HTR-8/SVneo (cell line): Measurements from ENCODE around the gene GREM1.

ENCODE experiments used
- DNase-seq: peaks from one replicate; pipeline ENCODE4 v3.0.0; 2011; ENCODE audit warnings: low spot score, mixed read lengths; ENCODE audit not compliant: insufficient read length
- FAIRE-seq: peaks from 2 replicates; lab custom pipeline; 2011; peaks lifted over from hg19 to GRCh38; lab: Jason Lieb, UNC

GREM1 gene

DNA sequence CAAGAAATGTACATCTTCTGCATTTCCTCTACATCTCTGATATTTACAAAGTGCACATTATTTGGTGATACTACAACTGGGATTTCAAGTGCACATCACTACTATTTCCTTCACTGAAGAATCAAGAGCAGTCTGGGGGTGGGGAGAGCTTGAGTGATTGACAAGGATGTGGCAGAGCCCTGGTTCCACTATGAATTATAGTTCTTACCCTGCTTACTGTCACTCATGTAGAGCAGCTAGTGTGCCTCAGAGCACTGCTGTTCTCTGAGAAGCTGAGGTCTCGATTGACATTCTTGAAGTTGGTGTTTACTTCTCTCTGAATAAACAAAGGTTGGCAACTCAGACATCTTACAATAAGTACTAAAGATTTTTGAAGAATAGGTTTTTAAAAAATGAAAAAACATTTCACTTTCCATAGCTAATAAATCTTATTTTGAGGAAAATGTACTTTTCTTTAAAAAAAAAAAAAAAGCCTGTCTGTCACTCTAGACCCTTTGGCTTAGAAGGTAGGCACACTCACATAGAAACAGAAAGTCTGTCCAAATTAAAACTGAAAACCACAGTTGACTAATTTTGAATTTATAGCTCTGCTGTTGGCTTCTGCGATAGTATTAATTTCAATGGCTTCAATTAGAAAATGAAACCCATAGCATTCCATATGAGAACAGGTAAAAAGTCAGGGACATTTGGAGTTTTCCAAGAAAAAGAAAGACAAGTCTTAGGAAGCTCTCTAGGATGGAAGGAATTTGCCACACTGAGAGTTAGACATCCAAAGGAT is 5.6 kb downstream of the GREM1 start:
- FAIRE-seq, result no peak
- no peak for DNase-seq

- FAIRE-seq (peak; percentile 33), DNase-seq (no peak)
Measured at GRCh38 chr15:32729700-32730395, 12.0 kb downstream of the GREM1 start.

DNA sequence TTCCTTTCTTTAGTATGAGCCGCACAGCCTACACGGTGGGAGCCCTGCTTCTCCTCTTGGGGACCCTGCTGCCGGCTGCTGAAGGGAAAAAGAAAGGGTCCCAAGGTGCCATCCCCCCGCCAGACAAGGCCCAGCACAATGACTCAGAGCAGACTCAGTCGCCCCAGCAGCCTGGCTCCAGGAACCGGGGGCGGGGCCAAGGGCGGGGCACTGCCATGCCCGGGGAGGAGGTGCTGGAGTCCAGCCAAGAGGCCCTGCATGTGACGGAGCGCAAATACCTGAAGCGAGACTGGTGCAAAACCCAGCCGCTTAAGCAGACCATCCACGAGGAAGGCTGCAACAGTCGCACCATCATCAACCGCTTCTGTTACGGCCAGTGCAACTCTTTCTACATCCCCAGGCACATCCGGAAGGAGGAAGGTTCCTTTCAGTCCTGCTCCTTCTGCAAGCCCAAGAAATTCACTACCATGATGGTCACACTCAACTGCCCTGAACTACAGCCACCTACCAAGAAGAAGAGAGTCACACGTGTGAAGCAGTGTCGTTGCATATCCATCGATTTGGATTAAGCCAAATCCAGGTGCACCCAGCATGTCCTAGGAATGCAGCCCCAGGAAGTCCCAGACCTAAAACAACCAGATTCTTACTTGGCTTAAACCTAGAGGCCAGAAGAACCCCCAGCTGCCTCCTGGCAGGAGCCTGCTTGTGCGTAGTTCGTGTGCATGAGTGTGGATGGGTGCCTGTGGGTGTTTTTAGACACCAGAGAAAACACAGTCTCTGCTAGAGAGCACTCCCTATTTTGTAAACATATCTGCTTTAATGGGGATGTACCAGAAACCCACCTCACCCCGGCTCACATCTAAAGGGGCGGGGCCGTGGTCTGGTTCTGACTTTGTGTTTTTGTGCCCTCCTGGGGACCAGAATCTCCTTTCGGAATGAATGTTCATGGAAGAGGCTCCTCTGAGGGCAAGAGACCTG is 13.2 kb downstream of the GREM1 start:
- FAIRE-seq, result no peak

GRCh38 chr15:32732574-32733157 is 14.9 kb downstream of the GREM1 start:
- FAIRE-seq (no peak), DNase-seq (no peak)

More for the DNA sequence above, 13.2 kb downstream of the GREM1 start:
- no peak for DNase-seq

GRCh38 chr15:32733281-32733680 is 15.5 kb downstream of the GREM1 start:
- no peak for FAIRE-seq
- DNase-seq, result no peak

DNA sequence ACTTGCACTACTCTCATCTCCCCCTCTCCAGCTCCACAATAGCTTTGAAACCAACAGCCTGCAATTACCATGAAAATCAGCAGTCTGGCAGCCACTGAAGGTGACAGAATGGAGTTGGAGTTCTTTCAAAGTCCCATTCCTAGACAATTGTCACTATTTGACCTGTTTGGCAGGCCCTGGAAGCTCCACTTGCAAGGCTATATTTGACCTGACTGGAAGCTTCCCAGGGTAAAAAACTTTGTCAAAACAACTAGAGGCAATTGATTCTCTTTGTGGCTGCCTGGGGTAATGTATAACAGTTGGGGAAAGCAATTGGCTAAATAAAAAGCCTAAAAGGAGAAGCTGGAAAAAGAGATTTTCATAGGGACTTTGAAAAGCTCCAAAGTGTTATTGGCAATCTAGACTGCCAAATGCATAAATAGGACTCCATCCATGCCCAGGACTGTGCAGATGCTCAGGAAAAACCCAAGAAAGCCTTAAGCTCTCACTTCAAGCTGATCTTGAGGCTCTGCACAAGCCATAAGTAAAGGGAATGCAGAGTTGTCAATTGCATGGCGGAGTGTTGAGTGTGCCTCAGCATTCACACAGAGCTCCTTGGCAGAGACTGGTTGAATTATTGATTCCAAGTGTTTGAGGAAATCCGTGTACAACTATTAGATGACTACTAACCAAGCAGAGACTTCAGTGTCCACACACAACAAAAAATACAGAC is 18.3 kb downstream of the GREM1 start:
- FAIRE-seq (no peak), DNase-seq (no peak)

- DNase-seq, result no peak
- no peak for FAIRE-seq
Measured at GRCh38 chr15:32736701-32737061, 18.9 kb downstream of the GREM1 start.

- DNase-seq (no peak), FAIRE-seq (no peak)
Measured at GRCh38 chr15:32737304-32737703, 19.5 kb downstream of the GREM1 start.

DNA sequence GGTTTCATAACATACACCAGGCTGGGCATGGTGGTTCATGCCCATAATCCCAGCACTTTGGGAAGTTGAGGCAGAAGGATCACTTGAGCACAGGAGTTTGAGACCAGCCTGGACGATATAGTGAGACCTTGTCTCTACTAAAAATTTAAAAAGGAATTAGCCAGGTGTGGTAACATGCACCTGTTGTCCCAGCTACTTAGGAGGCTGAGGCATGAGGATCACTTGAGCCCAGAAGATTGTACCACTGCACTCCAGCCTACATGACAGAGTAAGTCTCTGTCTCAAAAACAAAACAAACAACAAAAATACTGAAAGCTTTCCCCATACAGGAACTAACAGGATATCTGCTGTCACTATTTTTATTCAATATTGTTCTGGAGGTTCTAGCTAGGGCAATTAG is 20.9 kb downstream of the GREM1 start:
- FAIRE-seq, result no peak
- DNase-seq, result no peak

GRCh38 chr15:32739522-32740063 is 21.8 kb downstream of the GREM1 start:
- no peak for DNase-seq
- FAIRE-seq, result no peak

GRCh38 chr15:32743411-32744140 is 25.8 kb downstream of the GREM1 start:
- FAIRE-seq (no peak), DNase-seq (no peak)

DNA sequence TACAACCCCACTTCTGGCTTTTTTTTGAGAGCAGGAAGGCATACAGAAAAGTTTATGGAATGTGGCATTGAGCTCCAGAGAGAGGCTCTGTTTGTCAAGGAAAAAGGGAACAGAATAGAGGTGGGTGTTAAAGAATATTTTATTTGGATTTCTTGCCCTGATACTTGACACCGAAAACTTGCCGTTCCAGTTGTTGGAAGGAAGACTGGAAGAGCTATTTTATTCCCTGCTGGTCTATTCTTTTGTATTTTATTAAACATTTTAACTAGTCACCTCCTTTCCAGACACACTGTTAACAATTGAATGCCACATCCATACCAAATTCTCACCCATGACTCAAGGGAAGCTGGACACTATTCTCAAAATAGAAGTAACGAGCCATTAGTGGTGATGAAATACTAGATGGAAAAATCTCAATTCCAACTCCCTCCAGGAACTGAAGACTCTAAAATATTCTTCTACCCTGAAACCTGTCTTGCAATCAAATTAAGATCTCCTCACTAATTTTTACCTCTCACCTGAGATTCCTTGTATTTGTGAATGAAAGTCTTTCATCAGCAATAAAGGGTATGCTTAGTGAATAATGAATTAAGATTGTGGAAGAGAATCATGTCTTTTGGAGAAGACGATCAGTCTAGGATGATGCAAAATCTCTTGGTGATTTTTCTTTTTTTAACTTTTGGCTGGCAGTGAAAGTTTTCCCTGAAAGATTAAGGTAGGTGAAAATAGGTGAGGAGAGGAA is 28.5 kb downstream of the GREM1 start:
- DNase-seq, result no peak
- no peak for FAIRE-seq

- FAIRE-seq (no peak), DNase-seq (no peak)
Measured at GRCh38 chr15:32747921-32748342, 30.1 kb downstream of the GREM1 start.

DNA sequence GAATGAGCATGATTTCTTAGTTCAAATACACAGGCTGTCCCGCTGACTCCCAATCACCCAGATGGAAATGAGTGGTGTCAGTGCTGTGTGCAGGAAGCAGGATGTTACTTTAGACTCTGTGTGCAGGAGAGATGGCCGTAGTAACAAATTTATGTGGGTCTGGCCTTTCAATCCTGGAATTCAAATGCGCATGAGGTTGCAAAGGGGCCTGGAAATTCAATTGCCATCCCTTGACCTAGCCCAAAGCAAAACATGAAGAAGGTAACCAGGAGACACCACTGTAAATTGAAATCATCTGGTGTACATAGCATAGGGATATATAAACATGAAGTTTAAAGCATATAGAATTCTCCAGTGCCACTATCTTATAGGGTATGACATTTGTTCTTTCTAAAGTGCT is 33.2 kb downstream of the GREM1 start:
- no peak for FAIRE-seq
- no peak for DNase-seq

- no peak for DNase-seq
- no peak for FAIRE-seq
Measured at GRCh38 chr15:32757426-32757825, 39.6 kb downstream of the GREM1 start.

DNA sequence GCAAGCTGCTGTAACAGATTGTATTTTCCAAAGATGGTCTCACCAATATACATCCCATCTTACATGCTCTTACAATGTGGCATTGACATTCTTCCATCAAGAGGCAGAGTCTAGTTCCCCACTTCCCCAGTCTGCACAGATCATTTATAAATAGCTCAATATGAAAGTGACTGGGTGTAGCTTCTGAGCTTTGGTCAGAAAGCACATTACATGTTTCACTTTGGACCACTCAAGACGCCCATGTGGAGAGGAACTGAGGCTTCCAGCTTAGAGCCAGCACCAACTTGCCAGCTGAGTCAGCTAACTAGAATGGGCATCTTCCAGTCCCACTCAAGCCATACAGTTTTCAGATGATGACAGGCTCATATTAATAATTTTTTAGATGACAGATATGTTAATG is 45.5 kb downstream of the GREM1 start:
- FAIRE-seq (no peak), DNase-seq (no peak)

DNA sequence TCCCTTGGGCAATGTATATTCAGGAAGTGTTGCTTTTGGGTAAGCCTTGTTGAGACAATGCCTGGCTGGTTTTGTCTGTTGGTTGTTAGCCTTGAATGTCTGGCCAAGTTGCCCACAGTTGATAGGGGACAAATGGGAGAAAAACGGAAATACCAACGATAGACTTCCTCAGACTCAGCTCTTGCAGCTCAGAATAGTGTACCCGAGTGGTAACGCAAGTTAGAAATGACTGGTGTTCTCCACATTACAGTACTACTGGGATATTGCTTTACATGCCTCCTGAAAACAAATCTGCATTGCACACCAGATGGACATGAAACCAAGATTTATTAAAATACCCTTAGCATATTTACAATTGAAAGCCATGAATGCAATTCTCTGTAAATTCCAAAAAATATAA is 47.4 kb downstream of the GREM1 start:
- no peak for FAIRE-seq

DNA sequence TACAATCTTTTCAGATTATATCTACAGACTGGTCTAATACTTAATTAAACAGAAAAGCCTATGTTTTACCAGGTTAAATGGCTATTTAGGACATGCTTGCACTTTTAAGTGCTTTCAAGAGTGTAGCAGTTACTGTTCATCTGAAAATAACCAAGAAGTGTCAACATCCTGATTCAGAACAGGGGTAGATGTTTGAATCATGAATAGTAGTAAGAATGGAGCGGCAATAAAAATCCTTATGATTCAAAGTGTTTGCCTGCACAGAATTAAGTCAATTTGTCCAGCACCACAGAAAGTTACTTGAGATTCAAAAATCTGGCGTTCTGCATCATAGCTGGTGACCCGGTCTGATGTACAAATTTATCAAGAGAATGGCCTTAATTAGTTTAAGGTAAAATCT is 48.3 kb downstream of the GREM1 start:
- DNase-seq (no peak), FAIRE-seq (no peak)

More for the DNA sequence above, 47.4 kb downstream of the GREM1 start:
- DNase-seq, result no peak
